DOHH2 (cell line): ENCODE data around the gene EPHB3.
A peak's percentile ranks its signal among the peaks of the same experiment; 100 is the strongest.

Experiments
- H3F3A ChIP-seq: fragments of 200-600 bp; sonication (generic), shearing (Covaris generic); 2 replicates; pipeline ENCODE4 v1.6.0; 2016; ENCODE audit warnings: antibody characterized with exemption, mild to moderate bottlenecking; ENCODE audit not compliant: control insufficient read depth, insufficient read depth
- H3K27ac ChIP-seq: fragments of 200-600 bp; sonication (generic); 2 replicates; pipeline ENCODE4 v1.5.1; 2014; ENCODE audit warnings: low read depth, mild to moderate bottlenecking, low read length, moderate library complexity
- H3K27me3 ChIP-seq: fragments of 200-600 bp; sonication (generic); 2 replicates; pipeline ENCODE4 v1.6.1; 2014; ENCODE audit warnings: mild to moderate bottlenecking, low read length, mixed read lengths; ENCODE audit not compliant: control insufficient read depth
- H3K36me3 ChIP-seq: fragments of 200-600 bp; sonication (generic); 2 replicates; pipeline ENCODE4 v1.6.1; 2014; ENCODE audit warnings: mild to moderate bottlenecking, low read length, moderate library complexity, mixed read lengths; ENCODE audit not compliant: control insufficient read depth
- H3K4me1 ChIP-seq: fragments of 200-600 bp; sonication (generic); 2 replicates; pipeline ENCODE4 v1.6.1; 2014; ENCODE audit warnings: mild to moderate bottlenecking, low read length, mixed read lengths; ENCODE audit not compliant: control insufficient read depth
- H3K4me2 ChIP-seq: fragments of 200-600 bp; sonication (generic); 2 replicates; pipeline ENCODE4 v1.6.0; 2014; ENCODE audit warnings: mild to moderate bottlenecking, low read length, moderate library complexity
- H3K4me3 ChIP-seq: fragments of 200-600 bp; sonication (generic); 2 replicates; pipeline ENCODE4 v1.5.1; 2014; ENCODE audit warnings: mild to moderate bottlenecking, low read length, mixed read lengths
- H3K79me2 ChIP-seq: fragments of 200-600 bp; sonication (generic); 2 replicates; pipeline ENCODE4 v1.6.1; 2014; ENCODE audit warnings: mild to moderate bottlenecking, low read length, mixed read lengths; ENCODE audit not compliant: control insufficient read depth
- H3K9me2 ChIP-seq: fragments of 200-600 bp; sonication (generic); replicated peaks from 2 replicates; pipeline ENCODE4 v1.6.1; 2014; ENCODE audit warnings: mild to moderate bottlenecking, low read length, mixed read lengths; ENCODE audit not compliant: control insufficient read depth
- H3K9me3 ChIP-seq: fragments of 200-600 bp; sonication (generic); 2 replicates; pipeline ENCODE4 v1.6.1; 2014; ENCODE audit warnings: antibody characterized with exemption, low read length, mixed read lengths; ENCODE audit not compliant: control insufficient read depth, insufficient read depth
- H4K20me1 ChIP-seq: fragments of 200-600 bp; sonication (generic); 2 replicates; pipeline ENCODE4 v1.6.0; 2014; ENCODE audit warnings: low read depth, mild to moderate bottlenecking, antibody characterized with exemption, low read length, moderate library complexity; ENCODE audit not compliant: control insufficient read depth, insufficient read depth
- CTCF ChIP-seq: fragments of 200-600 bp; sonication (generic); IDR thresholded peaks from one replicate; pipeline ENCODE4 v1.5.1; 2014; ENCODE audit warnings: antibody characterized with exemption, mild to moderate bottlenecking, low read depth, low read length; ENCODE audit not compliant: poor library complexity, severe bottlenecking
- EZH2phosphoT487 ChIP-seq: fragments of 200-600 bp; sonication (generic); IDR thresholded peaks from 2 replicates; pipeline ENCODE4 v1.6.1; 2017; ENCODE audit warnings: borderline replicate concordance, mild to moderate bottlenecking, antibody characterized with exemption, low read length, moderate library complexity, mixed read lengths

EPHB3 gene

GRCh38 chr3:184602372-184603150, 41.0 kb downstream of the EPHB3 start:
- Histone ChIP-seq H3F3A (no peaks in the 10 kb centered on the region), H3K4me2 (peak overlapping the region; percentile 27; the same call in 1 of the 2 replicates)

GRCh38 chr3:184603151-184604030, 41.8 kb downstream of the EPHB3 start:
- H3K4me2 ChIP-seq: peak overlapping the region; percentile 55
- H3K4me1 ChIP-seq: peaks cover 43% of the 10 kb centered on the region
- H3K79me2 ChIP-seq: no peaks in the 10 kb centered on the region
- H4K20me1 ChIP-seq: no peaks in the 10 kb centered on the region
- H3K4me3 ChIP-seq: peak overlapping the region; percentile 33; the same call in 1 of the 2 replicates
- no peaks in the 10 kb centered on the region for H3K36me3 ChIP-seq
- TF ChIP-seq CTCF (no peak), EZH2phosphoT487 (no peak)
- H3K9me2 ChIP-seq: no peaks in the 10 kb centered on the region
- H3K27ac ChIP-seq: no peak overlapping the region
- H3K27me3 ChIP-seq: peaks cover 4% of the 10 kb centered on the region; the same call in 1 of the 2 replicates
- no peaks in the 10 kb centered on the region for H3K9me3 ChIP-seq
- H3F3A ChIP-seq: no peaks in the 10 kb centered on the region

More at GRCh38 chr3:184602372-184603150, 41.0 kb downstream of the EPHB3 start:
- TF ChIP-seq EZH2phosphoT487: no peak
- TF ChIP-seq CTCF: no peak
- H3K9me3 ChIP-seq: no peaks in the 10 kb centered on the region
- no peak overlapping the region for H3K27ac ChIP-seq
- no peak overlapping the region for H3K4me3 ChIP-seq
- no peaks in the 10 kb centered on the region for H4K20me1 ChIP-seq
- H3K79me2 ChIP-seq: no peaks in the 10 kb centered on the region
- peaks cover 36% of the 10 kb centered on the region for H3K4me1 ChIP-seq
- H3K9me2 ChIP-seq: no peaks in the 10 kb centered on the region
- no peaks in the 10 kb centered on the region for H3K36me3 ChIP-seq
- peaks cover 4% of the 10 kb centered on the region; the same call in 1 of the 2 replicates for H3K27me3 ChIP-seq

GRCh38 chr3:184604039-184604601, 42.5 kb downstream of the EPHB3 start:
- Histone ChIP-seq H3K9me3 (no peaks in the 10 kb centered on the region), H3K9me2 (no peaks in the 10 kb centered on the region), H3K27ac (peak overlapping the region; percentile 16; the same call in 1 of the 2 replicates), H3K36me3 (no peaks in the 10 kb centered on the region), H4K20me1 (no peaks in the 10 kb centered on the region), H3K79me2 (no peaks in the 10 kb centered on the region), H3K4me3 (peak overlapping the region; percentile 33), H3K4me1 (peaks cover 45% of the 10 kb centered on the region), H3F3A (no peaks in the 10 kb centered on the region), H3K4me2 (peak overlapping the region; percentile 55), H3K27me3 (peaks cover 4% of the 10 kb centered on the region; the same call in 1 of the 2 replicates)
- TF ChIP-seq EZH2phosphoT487 (no peak), CTCF (no peak)
